Stimulated activated CD4-positive, alpha-beta T cell treated with anti-CD3 and anti-CD28 coated beads, Interleukin-12 subunit alpha, Interleukin-12 subunit beta, amount 100 ng/mL, for 24 hours (primary cell): ENCODE results near the gene DNASE1.

Experiments used
- DNase-seq, 2 experiments: peaks; one replicate each; pipeline ENCODE4 v3.0.0-alpha.2; 2020; ENCODE audit warnings: low read depth in 2 of 2

DNASE1 gene

DNA sequence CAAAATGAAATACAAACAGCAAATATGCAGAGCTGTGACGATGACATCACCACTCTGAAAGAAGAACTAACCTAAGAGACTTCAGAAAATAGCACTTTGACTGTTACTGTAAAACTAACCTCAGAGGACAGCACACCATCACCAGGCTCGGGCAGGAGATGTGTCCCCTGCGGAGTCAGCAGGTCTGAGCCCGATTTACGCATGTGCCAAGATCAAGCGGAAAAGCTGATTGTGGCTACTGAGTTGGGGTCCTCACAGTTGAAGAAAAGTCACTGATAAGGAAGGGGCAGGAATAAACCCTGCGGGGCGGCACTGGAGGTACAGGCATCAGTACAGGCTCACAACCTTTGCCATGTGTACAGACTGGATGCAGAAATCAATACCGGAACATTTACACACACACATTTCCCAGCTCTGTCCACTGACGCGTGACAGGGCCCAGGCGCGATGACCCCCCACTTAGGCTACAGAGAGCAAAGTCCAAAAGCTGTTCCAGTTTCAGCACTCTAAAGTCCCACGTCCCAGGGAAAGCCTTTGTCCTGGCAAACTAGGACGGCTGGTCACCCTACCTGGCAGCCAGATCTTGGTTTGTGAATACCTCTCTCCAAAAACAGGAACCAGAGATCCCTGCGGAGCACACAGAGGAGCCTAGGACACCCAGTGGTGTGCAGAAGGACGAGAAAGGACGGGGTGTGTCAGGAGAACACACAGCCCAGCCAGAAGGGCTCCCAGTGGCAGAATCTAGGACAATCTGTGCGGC lies 41.3 kb downstream of the DNASE1 start:
- no peak for DNase-seq

GRCh38 chr16:3696425-3697218 lies 42.1 kb downstream of the DNASE1 start:
- DNase-seq, result no peak

GRCh38 chr16:3698941-3699340 lies 44.5 kb downstream of the DNASE1 start:
- DNase-seq, result no peak

- DNase-seq, result no peak
Measured at GRCh38 chr16:3701531-3701930, 47.0 kb downstream of the DNASE1 start.

GRCh38 chr16:3702082-3702481 lies 47.6 kb downstream of the DNASE1 start:
- DNase-seq, result no peak

DNA sequence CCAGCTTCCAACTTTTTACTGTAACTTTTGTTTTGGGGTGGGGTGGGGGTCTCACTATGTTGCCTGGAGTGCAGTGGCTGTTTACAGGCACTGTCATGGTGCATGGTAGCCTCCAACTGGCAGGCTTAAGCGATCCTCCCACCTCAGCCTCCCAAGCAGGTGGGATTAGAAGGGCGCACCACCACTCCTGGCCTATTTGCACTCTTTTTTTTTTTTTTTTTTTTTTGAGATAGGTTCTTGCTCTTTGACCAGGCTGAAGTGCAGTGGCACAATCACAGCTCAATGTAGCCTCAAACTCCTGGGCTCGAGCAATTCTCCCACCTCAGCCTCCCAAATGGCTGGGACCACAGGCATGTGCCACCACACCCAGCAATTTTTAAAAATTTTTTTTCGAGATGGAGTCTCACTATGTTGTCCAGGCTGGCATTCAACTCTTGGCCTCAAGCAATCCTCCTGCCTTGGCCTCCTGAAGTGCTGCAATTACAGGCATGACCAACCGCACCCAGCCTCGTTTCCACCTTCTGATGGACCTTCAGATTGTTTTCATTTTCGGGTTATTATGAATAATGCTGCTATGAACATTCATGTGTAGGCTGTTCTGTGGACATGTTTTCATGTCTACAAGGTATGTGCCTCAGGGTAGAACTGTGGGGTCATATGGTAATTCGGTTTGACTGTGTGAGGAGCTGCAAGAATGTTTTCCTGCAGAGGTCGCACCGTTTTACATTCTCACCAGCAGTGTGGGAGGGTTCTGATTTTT lies 51.9 kb downstream of the DNASE1 start:
- no peak for DNase-seq
